Ectodermal cell (in vitro differentiated cells): Measurements from ENCODE around the gene ZMYND8.
"Not testable (repeated sequence)": the region's sequence is repeated elsewhere in the genome, so short reads cannot be mapped to it uniquely, and the experiment has no call there.

Experiments used
- H3K27ac ChIP-seq: 2 replicates; pipeline ENCODE4 v1.7.0; 2013; ENCODE audit warnings: mild to moderate bottlenecking, low read depth, low read length; ENCODE audit not compliant: insufficient read depth, poor library complexity, severe bottlenecking
- H3K27me3 ChIP-seq: 2 replicates; pipeline ENCODE4 v1.7.0; 2013; ENCODE audit warnings: mild to moderate bottlenecking, low read length; ENCODE audit not compliant: insufficient read depth, control insufficient read depth, poor library complexity, severe bottlenecking
- H3K36me3 ChIP-seq: one replicate; pipeline ENCODE4 v1.7.0; 2013; ENCODE audit warnings: low read length; ENCODE audit not compliant: control insufficient read depth, insufficient read depth
- H3K4me1 ChIP-seq: one replicate; pipeline ENCODE4 v1.7.0; 2013; ENCODE audit warnings: low read length; ENCODE audit not compliant: control insufficient read depth, insufficient read depth
- H3K4me3 ChIP-seq: 2 replicates; pipeline ENCODE4 v1.7.0; 2013; ENCODE audit warnings: low read depth, low read length, control low read depth; ENCODE audit not compliant: insufficient read depth
- H3K9me3 ChIP-seq: 2 replicates; pipeline ENCODE4 v1.7.0; 2013; ENCODE audit warnings: mild to moderate bottlenecking, low read length, moderate library complexity; ENCODE audit not compliant: control insufficient read depth
- WGBS, 2 experiments: methylation state at CpG; one replicate each; pipeline ENCODE4 v1.1.7; 2013; ENCODE audit warnings: missing lambda C conversion rate in 2 of 2; 5-methylcytosine and 5-hydroxymethylcytosine counted together

The ZMYND8 gene

DNA sequence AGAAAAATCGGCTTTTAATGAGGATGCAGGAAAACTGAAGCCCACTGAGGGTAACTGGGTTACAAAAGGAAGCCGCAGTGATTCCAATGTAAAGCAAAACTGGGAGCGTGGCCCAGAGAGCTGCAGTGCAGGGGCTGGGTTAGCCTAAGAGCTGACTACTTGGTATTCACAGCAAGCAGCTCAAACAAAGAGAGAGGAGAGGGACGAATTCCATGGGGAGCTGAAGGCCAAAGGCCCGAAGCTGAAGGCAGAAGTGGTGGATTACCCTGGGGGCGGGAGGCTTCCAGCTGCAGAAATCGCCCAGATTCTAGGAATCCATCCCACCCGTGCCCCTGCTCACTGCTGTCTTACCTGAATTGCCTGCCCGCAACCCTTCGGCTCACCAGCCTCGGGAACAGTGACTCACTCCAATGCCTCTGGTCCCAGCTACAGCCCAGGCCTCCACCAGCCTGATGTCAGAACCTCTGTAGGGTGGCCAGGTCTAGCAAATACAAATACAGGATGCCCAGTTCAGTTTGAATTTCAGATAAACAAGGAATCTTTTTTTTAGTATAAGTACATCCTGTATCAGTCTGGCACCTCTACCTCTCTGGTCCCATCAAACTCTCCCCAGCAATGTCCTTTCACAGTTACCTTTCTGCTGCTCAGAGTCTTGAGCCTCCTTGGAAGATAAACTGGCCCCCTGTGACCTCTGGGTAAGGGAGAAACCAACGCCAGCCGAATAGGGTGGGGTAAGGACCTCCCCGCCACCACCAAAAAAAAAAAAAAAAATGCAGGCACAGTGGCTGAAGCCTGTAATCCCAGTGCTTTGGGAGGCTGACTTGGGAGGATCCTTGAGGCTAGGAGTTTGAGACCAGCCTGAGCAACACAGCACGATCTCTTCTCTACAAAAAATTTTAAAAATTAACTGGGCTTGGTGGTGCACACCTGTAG is 14.6 kb upstream of the ZMYND8 start:
- H3K27ac ChIP-seq: peak overlapping the region; percentile 58

GRCh38 chr20:47370214-47370613 is 13.7 kb upstream of the ZMYND8 start:
- Histone ChIP-seq H3K4me1 (peaks cover 18% of the 10 kb centered on the region), H3K36me3 (no peaks in the 10 kb centered on the region), H3K9me3 (no peaks in the 10 kb centered on the region), H3K27me3 (no peaks in the 10 kb centered on the region), H3K27ac (no peak overlapping the region), H3K4me3 (no peak overlapping the region)
- WGBS, 2 experiments: 95 to 96% methylated on average over 10 of the region's 10 CpGs

More for the DNA sequence above, 14.6 kb upstream of the ZMYND8 start:
- 56 to 61% methylated on average over 15 of the region's 15 CpGs for WGBS, 2 experiments
- Histone ChIP-seq H3K36me3 (no peaks in the 10 kb centered on the region), H3K27me3 (no peaks in the 10 kb centered on the region), H3K4me3 (no peak overlapping the region), H3K9me3 (no peaks in the 10 kb centered on the region), H3K4me1 (peaks cover 18% of the 10 kb centered on the region)

GRCh38 chr20:47368301-47368700 is 11.8 kb upstream of the ZMYND8 start:
- H3K27me3 ChIP-seq: no peaks in the 10 kb centered on the region
- no peaks in the 10 kb centered on the region for H3K9me3 ChIP-seq
- 11 to 12% methylated on average over 7 of the region's 7 CpGs for WGBS, 2 experiments
- H3K4me1 ChIP-seq: peaks cover 18% of the 10 kb centered on the region
- H3K36me3 ChIP-seq: no peaks in the 10 kb centered on the region
- H3K27ac ChIP-seq: peak overlapping the region; percentile 81
- H3K4me3 ChIP-seq: no peak overlapping the region

- not testable (repeated sequence) for H3K9me3 ChIP-seq, H3K27me3 ChIP-seq, H3K4me3 ChIP-seq, H3K36me3 ChIP-seq, H3K27ac ChIP-seq
- 88 to 93% methylated on average over 11 of the region's 11 CpGs for WGBS, 2 experiments
- H3K4me1 ChIP-seq: peaks cover 25% of the 10 kb centered on the region
These were observed 9.8 kb upstream of the ZMYND8 start for GRCh38 chr20:47366301-47366700.

DNA sequence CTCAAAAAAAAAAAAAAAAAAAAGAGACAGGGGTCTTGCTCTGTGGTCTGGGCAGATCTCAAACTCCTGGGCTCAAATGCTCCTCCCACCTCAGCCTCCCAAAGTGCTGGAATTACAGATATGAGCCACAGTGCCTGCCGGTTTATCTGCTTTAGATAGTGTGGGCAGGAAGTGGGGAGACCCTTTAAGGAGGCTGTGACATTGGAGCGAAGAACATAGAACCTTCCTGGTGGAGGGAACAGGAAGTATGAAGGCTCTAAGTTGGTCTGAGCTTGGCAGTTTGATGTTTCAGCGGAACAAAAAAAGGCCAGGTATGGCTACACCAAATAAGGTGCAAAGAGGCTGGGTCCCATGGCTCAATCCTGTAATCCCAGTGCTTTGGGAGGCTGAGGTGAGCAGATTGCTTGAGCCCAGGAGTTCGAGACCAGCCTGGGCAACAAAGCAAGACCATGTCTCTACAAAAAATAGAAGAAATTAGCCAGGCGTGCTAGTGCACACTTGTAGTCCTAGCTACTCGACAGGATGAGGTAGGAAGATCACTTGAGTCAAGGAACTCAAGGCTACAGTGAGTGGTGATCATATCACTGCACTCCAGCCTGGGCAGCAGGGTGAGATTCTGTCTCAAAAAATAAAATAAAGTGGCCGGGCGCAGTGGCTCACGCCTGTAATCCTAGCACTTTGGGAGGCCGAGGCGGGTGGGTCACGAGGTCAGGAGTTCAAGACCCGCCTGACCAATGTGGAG is 8.7 kb upstream of the ZMYND8 start:
- Histone ChIP-seq H3K9me3 (no peaks in the 10 kb centered on the region), H3K36me3 (no peaks in the 10 kb centered on the region), H3K27ac (no peak overlapping the region), H3K4me1 (peaks cover 35% of the 10 kb centered on the region), H3K4me3 (no peak overlapping the region), H3K27me3 (no peaks in the 10 kb centered on the region)
- WGBS, 2 experiments: 93 to 94% methylated on average over 13 of the region's 13 CpGs

- H3K27ac ChIP-seq: peak overlapping the region; percentile 50
- no peaks in the 10 kb centered on the region for H3K36me3 ChIP-seq
- H3K9me3 ChIP-seq: no peaks in the 10 kb centered on the region
- WGBS, 2 experiments: 69 to 72% methylated on average over 17 of the region's 17 CpGs
- H3K27me3 ChIP-seq: no peaks in the 10 kb centered on the region
- peaks cover 46% of the 10 kb centered on the region for H3K4me1 ChIP-seq
- H3K4me3 ChIP-seq: no peak overlapping the region
These were observed 6.1 kb upstream of the ZMYND8 start for GRCh38 chr20:47362361-47363219.

GRCh38 chr20:47361057-47361915 is 4.8 kb upstream of the ZMYND8 start:
- Histone ChIP-seq H3K9me3 (no peaks in the 10 kb centered on the region), H3K36me3 (no peaks in the 10 kb centered on the region), H3K27me3 (no peaks in the 10 kb centered on the region), H3K4me3 (no peak overlapping the region), H3K27ac (peak overlapping the region; percentile 96), H3K4me1 (peaks cover 58% of the 10 kb centered on the region)
- 47 to 50% methylated on average over 18 of the region's 18 CpGs for WGBS, 2 experiments

DNA sequence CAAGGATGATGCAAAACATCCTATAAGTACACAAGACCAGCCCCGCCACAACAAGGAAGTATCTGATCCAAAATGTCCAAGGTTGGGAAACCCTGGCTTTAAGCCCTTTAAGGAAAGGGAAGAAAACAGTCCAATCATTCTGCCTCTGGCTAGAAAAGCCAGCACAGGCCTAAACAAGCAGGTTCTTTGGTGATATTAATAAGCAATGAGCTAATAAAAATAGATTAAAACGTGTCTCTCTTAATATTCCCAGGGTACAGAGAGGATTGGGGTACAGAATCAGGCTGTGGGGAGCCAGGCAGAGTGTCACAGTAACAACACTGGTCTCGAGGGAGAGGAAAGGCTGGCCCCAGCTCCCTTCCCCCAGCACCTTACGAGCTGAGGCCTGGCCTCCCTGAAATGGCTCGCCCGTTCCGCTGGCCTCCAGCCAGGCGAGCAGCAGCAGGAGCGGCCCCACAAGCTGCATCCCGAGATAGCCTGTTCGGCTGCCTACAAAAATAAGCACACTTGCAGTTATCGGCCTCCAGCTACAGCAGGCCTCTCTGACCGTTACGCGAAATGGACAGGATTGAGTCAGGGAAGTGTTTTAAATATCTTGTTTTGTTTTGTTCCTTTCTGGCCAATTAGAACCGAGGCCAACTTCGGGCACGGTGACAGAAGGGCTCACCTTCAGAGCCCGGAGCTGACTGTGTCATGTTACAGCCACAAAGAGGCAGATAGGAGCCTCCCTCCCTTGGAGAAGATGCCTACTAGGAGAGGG is 4.0 kb upstream of the ZMYND8 start:
- no peaks in the 10 kb centered on the region for H3K9me3 ChIP-seq
- H3K4me1 ChIP-seq: peaks cover 61% of the 10 kb centered on the region
- H3K27me3 ChIP-seq: no peaks in the 10 kb centered on the region
- 16 to 20% methylated on average over 19 of the region's 19 CpGs for WGBS, 2 experiments
- peak overlapping the region; percentile 13 for H3K4me3 ChIP-seq
- peak overlapping the region; percentile 96 for H3K27ac ChIP-seq
- no peaks in the 10 kb centered on the region for H3K36me3 ChIP-seq
